Measurements from ENCODE around the gene HAPLN1. TPM values are rescaled to one million over a fixed set of nuclear protein-coding genes. Genes with fewer than 3 reads are reported as not detected.
A peak's percentile ranks its signal among the peaks of the same experiment; 100 is the strongest.

The HAPLN1 gene
- total and polyA plus RNA-seq, 2 of the 4 experiments (the other 2 are of a cell fraction) = under 0.01 to 0.07 TPM

DNA sequence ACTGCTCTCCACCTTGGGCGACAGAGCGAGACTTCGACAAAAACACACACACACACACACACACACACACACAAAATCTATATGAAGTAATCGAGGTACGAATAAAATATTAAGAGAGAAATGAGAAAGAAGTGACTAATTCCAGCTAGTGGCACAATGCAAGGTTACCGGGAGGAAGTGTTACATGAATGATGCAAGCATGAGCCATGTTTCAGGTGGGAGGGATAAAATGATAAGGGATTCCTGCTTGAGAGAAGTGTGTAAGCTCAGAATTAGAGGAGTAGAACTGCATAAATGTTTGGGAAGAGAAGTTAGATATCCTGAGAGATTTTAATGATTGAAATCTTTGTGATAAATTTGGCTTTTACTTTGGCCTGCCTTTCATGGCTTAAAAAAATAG is 18.8 kb downstream of the HAPLN1 start:
- Histone ChIP-seq H4K20me1 (ENCODE audit: insufficient read depth, low read length) (no peaks in the 10 kb centered on the region), H2BK20ac (ENCODE audit: low read depth, low read length) (no peak overlapping the region), H3K4ac (ENCODE audit: low read depth, low read length) (no peak overlapping the region), H3K36me3 (ENCODE audit: control insufficient read depth, insufficient read depth, low read length) (no peaks in the 10 kb centered on the region), H3K9me3 (ENCODE audit: control insufficient read depth, insufficient read depth, low read length) (no peaks in the 10 kb centered on the region), H3K4me2 (ENCODE audit: low read depth, low read length) (no peak overlapping the region), H3K9me1 (ENCODE audit: insufficient read depth, low read length) (no peaks in the 10 kb centered on the region), H2AFZ (replicated peaks; ENCODE audit: low read length, poor library complexity) (no peak overlapping the region), H2AK5ac (ENCODE audit: low read depth, low read length) (no peak overlapping the region), H2BK120ac (ENCODE audit: low read depth, low read length) (no peak overlapping the region), H3K56ac (ENCODE audit: extremely low read depth, insufficient read depth, low read length) (no peak overlapping the region), H3K9ac (ENCODE audit: low read depth, low read length) (no peak overlapping the region), H4K8ac (ENCODE audit: low read depth in 2 of 2, low read length in 2 of 2) (no peak overlapping the region), H4K91ac (ENCODE audit: insufficient read depth, low read depth, low read length) (no peak overlapping the region), H4K5ac (ENCODE audit: low read depth, low read length) (no peak overlapping the region), H2AK9ac (replicated peaks; ENCODE audit: low read depth, low read length, poor library complexity) (no peak overlapping the region), H3K23ac (ENCODE audit: low read depth, low read length) (no peak overlapping the region), H3K27me3 (ENCODE audit: control insufficient read depth, insufficient read depth, low read length) (no peaks in the 10 kb centered on the region), H2BK15ac (ENCODE audit: low read depth, low read length) (no peak overlapping the region), H2BK5ac (ENCODE audit: low read depth, low read length, poor library complexity, severe bottlenecking) (no peak overlapping the region), H3K14ac (replicated peaks; ENCODE audit: low read depth, low read length) (no peak overlapping the region), H3K79me1 (ENCODE audit: low read depth in 1 of 2, low read length in 2 of 2) (no peaks in the 10 kb centered on the region), H3K27ac (ENCODE audit: insufficient read depth, low read length) (no peak overlapping the region), H3K4me3 (ENCODE audit: insufficient read depth, low read depth, low read length) (no peak overlapping the region), H3K4me1 (ENCODE audit: control insufficient read depth, insufficient read depth, low read length) (no peaks in the 10 kb centered on the region), H3K18ac (ENCODE audit: low read depth, low read length) (no peak overlapping the region)
- in situ Hi-C loops (cut with MboI; ENCODE audit: low sequenced_read_pairs) = no loop called here
- DNase-seq (peak; percentile 6), ATAC-seq (ENCODE audit: low read depth) (no peak)
- 100% methylated on average over 1 of the region's 6 CpGs; no CpG with 5 or more reads in 1 of the 2 experiments for WGBS, 2 experiments (ENCODE audit: extremely low coverage in 2 of 2, insufficient read length in 1 of 2)
- dilution Hi-C loops (cut with HindIII; ENCODE audit: low sequenced_read_pairs, unreplicated experiment) = no loop called here
- BruUV-seq (replicated peaks) = no TSS peak
- ChIA-PET CTCF (interaction anchor here (0.6 to 1.9 kb wide), 3 partner anchors 10 to 1337 kb away, joined by 3 to 10 read pairs (median 3); no protein-coding TSS in a partner anchor), POLR2A (ENCODE audit: unreplicated experiment) (no interaction called here)
- intact Hi-C loops (cut with micrococcal nuclease) = no loop called here
- TF ChIP-seq RAD21 (IDR thresholded peaks at IDR 0.05; ENCODE audit: low read length) = no peak
- TF ChIP-seq, protein P1, sequence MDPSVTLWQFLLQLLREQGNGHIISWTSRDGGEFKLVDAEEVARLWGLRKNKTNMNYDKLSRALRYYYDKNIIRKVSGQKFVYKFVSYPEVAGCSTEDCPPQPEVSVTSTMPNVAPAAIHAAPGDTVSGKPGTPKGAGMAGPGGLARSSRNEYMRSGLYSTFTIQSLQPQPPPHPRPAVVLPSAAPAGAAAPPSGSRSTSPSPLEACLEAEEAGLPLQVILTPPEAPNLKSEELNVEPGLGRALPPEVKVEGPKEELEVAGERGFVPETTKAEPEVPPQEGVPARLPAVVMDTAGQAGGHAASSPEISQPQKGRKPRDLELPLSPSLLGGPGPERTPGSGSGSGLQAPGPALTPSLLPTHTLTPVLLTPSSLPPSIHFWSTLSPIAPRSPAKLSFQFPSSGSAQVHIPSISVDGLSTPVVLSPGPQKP (IDR thresholded peaks at IDR 0.05; ENCODE audit: borderline replicate concordance, low read depth, low read length) = no peak
- TF ChIP-seq, protein P2, sequence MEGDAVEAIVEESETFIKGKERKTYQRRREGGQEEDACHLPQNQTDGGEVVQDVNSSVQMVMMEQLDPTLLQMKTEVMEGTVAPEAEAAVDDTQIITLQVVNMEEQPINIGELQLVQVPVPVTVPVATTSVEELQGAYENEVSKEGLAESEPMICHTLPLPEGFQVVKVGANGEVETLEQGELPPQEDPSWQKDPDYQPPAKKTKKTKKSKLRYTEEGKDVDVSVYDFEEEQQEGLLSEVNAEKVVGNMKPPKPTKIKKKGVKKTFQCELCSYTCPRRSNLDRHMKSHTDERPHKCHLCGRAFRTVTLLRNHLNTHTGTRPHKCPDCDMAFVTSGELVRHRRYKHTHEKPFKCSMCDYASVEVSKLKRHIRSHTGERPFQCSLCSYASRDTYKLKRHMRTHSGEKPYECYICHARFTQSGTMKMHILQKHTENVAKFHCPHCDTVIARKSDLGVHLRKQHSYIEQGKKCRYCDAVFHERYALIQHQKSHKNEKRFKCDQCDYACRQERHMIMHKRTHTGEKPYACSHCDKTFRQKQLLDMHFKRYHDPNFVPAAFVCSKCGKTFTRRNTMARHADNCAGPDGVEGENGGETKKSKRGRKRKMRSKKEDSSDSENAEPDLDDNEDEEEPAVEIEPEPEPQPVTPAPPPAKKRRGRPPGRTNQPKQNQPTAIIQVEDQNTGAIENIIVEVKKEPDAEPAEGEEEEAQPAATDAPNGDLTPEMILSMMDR (conservative IDR thresholded peaks at IDR 0.05; ENCODE audit: low read depth, low read length) = no peak
- TF ChIP-seq CHD1 (IDR thresholded peaks at IDR 0.05; ENCODE audit: low read depth, low read length) = no peak
- TF ChIP-seq SMC3 (IDR thresholded peaks at IDR 0.05; ENCODE audit: low read depth, low read length) = no peak
- no peak for TF ChIP-seq RCOR1 (IDR thresholded peaks at IDR 0.05; ENCODE audit: insufficient replicate concordance, low read length)
- no peak for TF ChIP-seq MAZ (IDR thresholded peaks at IDR 0.05; ENCODE audit: borderline replicate concordance, low read depth, low read length)
- no peak for TF ChIP-seq FOS (IDR thresholded peaks at IDR 0.05; ENCODE audit: low read depth, low read length)
- TF ChIP-seq USF2 (IDR thresholded peaks at IDR 0.05; ENCODE audit: low read depth, low read length) = no peak
- no peak for TF ChIP-seq CEBPB (IDR thresholded peaks at IDR 0.05; ENCODE audit: low read depth, low read length)
- no peak for TF ChIP-seq MXI1 (IDR thresholded peaks at IDR 0.05; ENCODE audit: borderline replicate concordance, low read depth, low read length)
- TF ChIP-seq RFX5 (IDR thresholded peaks at IDR 0.05; ENCODE audit: low read depth, low read length) = no peak
- TF ChIP-seq MAFK (IDR thresholded peaks at IDR 0.05; ENCODE audit: low read depth, low read length) = no peak
- no peak for TF ChIP-seq BHLHE40 (IDR thresholded peaks at IDR 0.05; ENCODE audit: low read depth, low read length)
- no peak for TF ChIP-seq POLR2A (IDR thresholded peaks at IDR 0.05; ENCODE audit: low read depth, low read length)
